ENCODE results near the gene TBXA2R. TPM values are rescaled to one million over a fixed set of nuclear protein-coding genes. Genes with fewer than 3 reads are reported as not detected.

Gene TBXA2R
- total and polyA plus RNA-seq, 2 donors (not counting 3 experiments of a cell fraction or from before 2014, with no cell fraction given), result 2.4 to 2.9 TPM

DNA sequence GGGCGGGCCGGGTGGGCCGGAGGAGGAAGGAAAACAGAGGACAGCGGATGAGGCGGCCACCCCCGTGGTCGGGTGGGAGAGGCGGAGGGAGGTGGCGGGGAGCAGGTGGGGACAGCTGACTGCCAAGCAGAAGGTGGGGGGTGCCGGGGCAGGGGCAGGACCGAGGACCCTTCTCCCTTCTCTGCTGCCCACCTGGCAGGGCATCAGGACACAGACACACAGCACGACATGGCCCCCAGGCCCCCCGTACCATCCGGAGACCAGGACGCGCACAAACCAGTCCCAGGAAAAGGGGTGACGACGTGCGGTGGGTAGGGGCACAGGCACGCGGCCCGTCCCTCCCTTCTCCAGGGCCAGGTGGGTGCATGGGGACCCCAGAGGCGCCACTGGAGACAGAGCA, 30.9 kb upstream of the TBXA2R start:
- no peak overlapping the region for H2AFZ ChIP-seq (ENCODE audit: low read depth, low read length)
- CTCF ChIA-PET, result no interaction called here
- H3K9ac ChIP-seq (replicated peaks; ENCODE audit: extremely low read depth, insufficient read depth, low read length), result no peak overlapping the region
- no peak for FAIRE-seq
- BruUV-seq (replicated peaks), result no TSS peak
- H3K4me2 ChIP-seq (ENCODE audit: insufficient read depth, low read length), result no peak overlapping the region
- H3K27ac ChIP-seq (ENCODE audit: insufficient read depth, low read depth, low read length), result no peak overlapping the region
- no peaks in the 10 kb centered on the region for H3K27me3 ChIP-seq (ENCODE audit: control insufficient read depth in 2 of 2, insufficient read depth in 2 of 2, low read length in 2 of 2)
- POLR2A ChIA-PET, result no interaction called here
- no peak for DNase-seq (ENCODE audit: low read depth, low spot score)
- H3K9me3 ChIP-seq (replicated peaks; ENCODE audit: control insufficient read depth, insufficient read depth, low read length), result no peaks in the 10 kb centered on the region
- intact Hi-C loops (cut with micrococcal nuclease) (no loop called here), dilution Hi-C loops (cut with MboI; ENCODE audit: extremely low pct_ligation_motif_present, low sequenced_read_pairs) (no loop called here)
- no peaks in the 10 kb centered on the region for H3K9me1 ChIP-seq (replicated peaks; ENCODE audit: control insufficient read depth, extremely low read depth, insufficient read depth, low read length)
- H3K79me2 ChIP-seq (ENCODE audit: control insufficient read depth, insufficient read depth, low read length), result no peaks in the 10 kb centered on the region
- H4K20me1 ChIP-seq (replicated peaks; ENCODE audit: control insufficient read depth, extremely low read depth, insufficient read depth, low read length), result no peaks in the 10 kb centered on the region
- TF ChIP-seq POLR2A (IDR thresholded peaks at IDR 0.05; ENCODE audit: low read depth, low read length) (no peak), GATA2 (IDR thresholded peaks at IDR 0.05; ENCODE audit: insufficient read depth, insufficient read length, low read depth, low read length) (no peak), POLR2AphosphoS5 (IDR thresholded peaks at IDR 0.05; ENCODE audit: insufficient read depth, low read depth, low read length) (no peak), MYC (IDR thresholded peaks at IDR 0.05; ENCODE audit: low read depth, low read length) (no peak), FOS (IDR thresholded peaks at IDR 0.05; ENCODE audit: borderline replicate concordance, insufficient read depth, low read length) (no peak), EZH2 (IDR thresholded peaks at IDR 0.05; ENCODE audit: borderline replicate concordance, low read depth, low read length, severe bottlenecking) (no peak), JUN (IDR thresholded peaks at IDR 0.05; ENCODE audit: borderline replicate concordance, insufficient read depth, insufficient read length, low read depth) (no peak)
- TF ChIP-seq, protein P1, sequence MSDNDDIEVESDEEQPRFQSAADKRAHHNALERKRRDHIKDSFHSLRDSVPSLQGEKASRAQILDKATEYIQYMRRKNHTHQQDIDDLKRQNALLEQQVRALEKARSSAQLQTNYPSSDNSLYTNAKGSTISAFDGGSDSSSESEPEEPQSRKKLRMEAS (IDR thresholded peaks at IDR 0.05; ENCODE audit: insufficient read depth, insufficient read length), result no peak
- TF ChIP-seq, protein P2, sequence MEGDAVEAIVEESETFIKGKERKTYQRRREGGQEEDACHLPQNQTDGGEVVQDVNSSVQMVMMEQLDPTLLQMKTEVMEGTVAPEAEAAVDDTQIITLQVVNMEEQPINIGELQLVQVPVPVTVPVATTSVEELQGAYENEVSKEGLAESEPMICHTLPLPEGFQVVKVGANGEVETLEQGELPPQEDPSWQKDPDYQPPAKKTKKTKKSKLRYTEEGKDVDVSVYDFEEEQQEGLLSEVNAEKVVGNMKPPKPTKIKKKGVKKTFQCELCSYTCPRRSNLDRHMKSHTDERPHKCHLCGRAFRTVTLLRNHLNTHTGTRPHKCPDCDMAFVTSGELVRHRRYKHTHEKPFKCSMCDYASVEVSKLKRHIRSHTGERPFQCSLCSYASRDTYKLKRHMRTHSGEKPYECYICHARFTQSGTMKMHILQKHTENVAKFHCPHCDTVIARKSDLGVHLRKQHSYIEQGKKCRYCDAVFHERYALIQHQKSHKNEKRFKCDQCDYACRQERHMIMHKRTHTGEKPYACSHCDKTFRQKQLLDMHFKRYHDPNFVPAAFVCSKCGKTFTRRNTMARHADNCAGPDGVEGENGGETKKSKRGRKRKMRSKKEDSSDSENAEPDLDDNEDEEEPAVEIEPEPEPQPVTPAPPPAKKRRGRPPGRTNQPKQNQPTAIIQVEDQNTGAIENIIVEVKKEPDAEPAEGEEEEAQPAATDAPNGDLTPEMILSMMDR (IDR thresholded peaks at IDR 0.05; ENCODE audit: extremely low read depth in 1 of 2, insufficient read depth in 1 of 2, low read depth in 1 of 2, low read length in 2 of 2), result no peak
- peaks cover 8 to 36% of the 10 kb centered on the region in 2 experiments for H3K36me3 ChIP-seq (ENCODE audit: control insufficient read depth in 2 of 2, extremely low read depth in 1 of 2, insufficient read depth in 2 of 2, low read length in 2 of 2)
- H3K4me1 ChIP-seq (ENCODE audit: control insufficient read depth, extremely low read depth, insufficient read depth, low read length), result no peaks in the 10 kb centered on the region
- H3K4me3 ChIP-seq (replicated peaks in 1 of 3; ENCODE audit: insufficient read depth in 1 of 3, low read depth in 1 of 3, low read length in 3 of 3), result no peak overlapping the region

All from endothelial cell of umbilical vein (primary cell).